IMR-90 (cell line): ENCODE results near the gene UCKL1. TPM values are rescaled to one million over a fixed set of nuclear protein-coding genes. Genes with fewer than 3 reads are reported as not detected.

Experiments used
- ATAC-seq: fragments of 200-7000 bp; cut with Tn5 transposase; 2 replicates; pipeline ENCODE4 v1.9.1; 2020; ENCODE audit warnings: low read depth, mild to moderate bottlenecking, moderate library complexity
- BruUV-seq: library from RNA; stranded (reverse); fragments of 400-500 nt; replicated peaks from 2 replicates; lab custom pipeline; 2021; lab: Mats Ljungman, UMichigan
- CTCF ChIA-PET: fragments of 300-600 bp; formaldehyde crosslinking; extraction: SDS; loops from one replicate; lab custom pipeline; 2021; ENCODE audit warnings: antibody characterized with exemption; lab: Yijun Ruan, JAX
- POLR2A ChIA-PET: fragments of 300-600 bp; sonication (Branson Sonifier 250); formaldehyde crosslinking; loops from one replicate; lab custom pipeline; 2022; ENCODE audit warnings: antibody characterized with exemption; ENCODE audit not compliant: unreplicated experiment; lab: Charles Lee
- DNase-seq: peaks from one replicate; pipeline ENCODE4 v3.0.0; 2013
- H2AFZ ChIP-seq: replicated peaks from 2 replicates; pipeline ENCODE3; 2013; ENCODE audit warnings: low read length, mild to moderate bottlenecking; ENCODE audit not compliant: poor library complexity
- H2AK5ac ChIP-seq: 2 replicates; pipeline ENCODE4 v1.6.1; 2013; ENCODE audit warnings: low read depth, low read length, inconsistent platforms
- H2AK9ac ChIP-seq: replicated peaks from 2 replicates; pipeline ENCODE3; 2013; ENCODE audit warnings: mild to moderate bottlenecking, low read depth, low read length, moderate library complexity; ENCODE audit not compliant: poor library complexity
- H2BK120ac ChIP-seq: 2 replicates; pipeline ENCODE4 v1.6.1; 2013; ENCODE audit warnings: low read depth, low read length, inconsistent platforms
- H2BK15ac ChIP-seq: 3 replicates; pipeline ENCODE4 v1.6.1; 2013; ENCODE audit warnings: low read depth, low read length, inconsistent platforms
- H2BK20ac ChIP-seq: 2 replicates; pipeline ENCODE4 v1.6.1; 2013; ENCODE audit warnings: low read depth, mild to moderate bottlenecking, inconsistent platforms, low read length, moderate library complexity
- H2BK5ac ChIP-seq: 2 replicates; pipeline ENCODE4 v1.6.1; 2013; ENCODE audit warnings: mild to moderate bottlenecking, low read depth, low read length, inconsistent platforms; ENCODE audit not compliant: poor library complexity, severe bottlenecking
- H3K14ac ChIP-seq: replicated peaks from 2 replicates; pipeline ENCODE4 v1.6.1; 2013; ENCODE audit warnings: low read depth, low read length, inconsistent platforms
- H3K18ac ChIP-seq: 2 replicates; pipeline ENCODE4 v1.6.1; 2013; ENCODE audit warnings: low read depth, low read length, control low read depth
- H3K23ac ChIP-seq: 2 replicates; pipeline ENCODE4 v1.6.1; 2013; ENCODE audit warnings: low read depth, low read length, inconsistent platforms
- H3K27ac ChIP-seq: 2 replicates; pipeline ENCODE4 v1.5.1; 2013; ENCODE audit warnings: mild to moderate bottlenecking, control low read depth, low read length; ENCODE audit not compliant: insufficient read depth
- H3K27me3 ChIP-seq: 2 replicates; pipeline ENCODE4 v1.6.1; 2013; ENCODE audit warnings: low read length; ENCODE audit not compliant: control insufficient read depth, insufficient read depth
- H3K36me3 ChIP-seq: 2 replicates; pipeline ENCODE4 v1.6.1; 2013; ENCODE audit warnings: low read length, mixed read lengths; ENCODE audit not compliant: control insufficient read depth, insufficient read depth
- H3K4ac ChIP-seq: 2 replicates; pipeline ENCODE4 v1.6.1; 2013; ENCODE audit warnings: low read depth, low read length, inconsistent platforms
- H3K4me1 ChIP-seq: 2 replicates; pipeline ENCODE4 v1.6.1; 2013; ENCODE audit warnings: low read length, mixed read lengths; ENCODE audit not compliant: control insufficient read depth, insufficient read depth
- H3K4me2 ChIP-seq: 2 replicates; pipeline ENCODE4 v1.6.1; 2013; ENCODE audit warnings: low read depth, mild to moderate bottlenecking, control low read depth, low read length, moderate library complexity
- H3K4me3 ChIP-seq: 2 replicates; pipeline ENCODE4 v1.5.1; 2013; ENCODE audit warnings: low read depth, mild to moderate bottlenecking, control low read depth, low read length, moderate library complexity; ENCODE audit not compliant: insufficient read depth
- H3K56ac ChIP-seq: 2 replicates; pipeline ENCODE4 v1.6.1; 2013; ENCODE audit warnings: low read length, inconsistent platforms; ENCODE audit not compliant: insufficient read depth; ENCODE audit errors: extremely low read depth
- H3K79me1 ChIP-seq, 2 experiments: 2 replicates each; pipeline ENCODE4 v1.6.1; 2013; ENCODE audit warnings: low read length in 2 of 2, inconsistent platforms in 1 of 2, low read depth in 1 of 2
- H3K9ac ChIP-seq: 2 replicates; pipeline ENCODE4 v1.6.1; 2013; ENCODE audit warnings: low read depth, low read length, control low read depth
- H3K9me1 ChIP-seq: 2 replicates; pipeline ENCODE4 v1.6.1; 2013; ENCODE audit warnings: low read length, inconsistent platforms; ENCODE audit not compliant: insufficient read depth
- H3K9me3 ChIP-seq: 2 replicates; pipeline ENCODE4 v1.6.1; 2013; ENCODE audit warnings: low read length; ENCODE audit not compliant: control insufficient read depth, insufficient read depth
- H4K20me1 ChIP-seq: 2 replicates; pipeline ENCODE4 v1.6.1; 2013; ENCODE audit warnings: low read length, inconsistent platforms; ENCODE audit not compliant: insufficient read depth
- H4K5ac ChIP-seq: 2 replicates; pipeline ENCODE4 v1.6.1; 2013; ENCODE audit warnings: mild to moderate bottlenecking, low read depth, low read length, control low read depth
- H4K8ac ChIP-seq, 2 experiments: 2 replicates each; pipeline ENCODE4 v1.6.1; 2013; ENCODE audit warnings: low read depth in 2 of 2, low read length in 2 of 2, control low read depth in 1 of 2, inconsistent platforms in 1 of 2
- H4K91ac ChIP-seq: 2 replicates; pipeline ENCODE4 v1.6.1; 2013; ENCODE audit warnings: low read depth, low read length, inconsistent platforms; ENCODE audit not compliant: insufficient read depth
- BHLHE40 ChIP-seq: fragments of 150-350 bp; IDR thresholded peaks from 2 replicates; pipeline ENCODE4 v1.6.1; 2016; ENCODE audit warnings: mild to moderate bottlenecking, low read depth, low read length
- CEBPB ChIP-seq: IDR thresholded peaks from 2 replicates; pipeline ENCODE4 v1.6.1; 2012; ENCODE audit warnings: low read depth, low read length, improper control_type of control experiment
- CHD1 ChIP-seq: IDR thresholded peaks from 2 replicates; pipeline ENCODE4 v1.6.1; 2012; ENCODE audit warnings: low read depth, low read length, improper control_type of control experiment
- ELK1 ChIP-seq: fragments of 150-350 bp; IDR thresholded peaks from 2 replicates; pipeline ENCODE4 v1.6.1; 2016; ENCODE audit warnings: low read depth, mild to moderate bottlenecking, low read length, moderate library complexity, borderline replicate concordance
- FOS ChIP-seq: fragments of 150-350 bp; IDR thresholded peaks from 2 replicates; pipeline ENCODE4 v1.6.1; 2016; ENCODE audit warnings: low read depth, low read length
- MAZ ChIP-seq: IDR thresholded peaks from 2 replicates; pipeline ENCODE4 v1.6.1; 2012; ENCODE audit warnings: low read depth, mild to moderate bottlenecking, low read length, improper control_type of control experiment, moderate library complexity, borderline replicate concordance
- MXI1 ChIP-seq: IDR thresholded peaks from 2 replicates; pipeline ENCODE4 v1.6.1; 2012; ENCODE audit warnings: low read depth, mild to moderate bottlenecking, low read length, moderate library complexity, borderline replicate concordance
- RCOR1 ChIP-seq: IDR thresholded peaks from 2 replicates; pipeline ENCODE4 v1.6.1; 2012; ENCODE audit warnings: mild to moderate bottlenecking, low read length, improper control_type of control experiment; ENCODE audit not compliant: insufficient replicate concordance
- RFX5 ChIP-seq: IDR thresholded peaks from 2 replicates; pipeline ENCODE4 v1.8.0; 2012; ENCODE audit warnings: low read depth, mild to moderate bottlenecking, low read length, moderate library complexity
- USF2 ChIP-seq: fragments of 150-350 bp; IDR thresholded peaks from 2 replicates; pipeline ENCODE4 v1.6.1; 2017; ENCODE audit warnings: mild to moderate bottlenecking, antibody characterized with exemption, low read length, low read depth
- WGBS, 2 experiments: methylation state at CpG; one replicate each; pipeline versions ENCODE4 v1.1.5 to v1.1.7; 2013; ENCODE audit warnings: missing lambda C conversion rate in 2 of 2; ENCODE audit not compliant: insufficient read length in 1 of 2; ENCODE audit errors: extremely low coverage in 2 of 2; 5-methylcytosine and 5-hydroxymethylcytosine counted together
- dilution Hi-C: fragments of 300-500 bp; cut with HindIII; formaldehyde crosslinking; loops from one replicate; pipeline ENCODE4 v1.14.3; 2018; ENCODE audit warnings: low sequenced_read_pairs; ENCODE audit not compliant: unreplicated experiment
- in situ Hi-C: fragments of 300-500 bp; cut with MboI; formaldehyde crosslinking; loops from 3 replicates; pipeline ENCODE4 v1.14.3; 2019; ENCODE audit warnings: low sequenced_read_pairs, inconsistent platforms, mixed read lengths
- intact Hi-C: fragments of 100-400 bp; cut with micrococcal nuclease; formaldehyde crosslinking; loops from 2 replicates; pipeline ENCODE4 v1.10.0; 2022
- polyA plus RNA-seq, 3 experiments: library from polyadenylated mRNA; depleted of rRNA; stranded (reverse); fragments of >200 nt; gene quantifications; 2 replicates each; pipeline ENCODE4 v1.2.3, GENCODE V29; 2012; ENCODE audit warnings: low replicate concordance in 1 of 3
- total RNA-seq: library from RNA; depleted of rRNA; stranded (reverse); fragments of >200 nt; gene quantifications from 2 replicates; pipeline ENCODE4 v1.2.3, GENCODE V29; 2012

Gene UCKL1
- total and polyA plus RNA-seq, 2 of the 4 experiments (the other 2 are of a cell fraction) = 16.7 to 54.7 TPM

- TF ChIP-seq CHD1 (no peak), MXI1 (no peak), RFX5 (no peak)
These were observed 22.4 kb upstream of the UCKL1 start (continued) for GRCh38 chr20:63978319-63979228.

- intact Hi-C loops = no loop called here
- H4K8ac ChIP-seq = peak overlapping the region in 1 of 2 experiments; percentile 49; a peak in 2 of 4 replicates
- no peak overlapping the region; the same call in 1 of the 2 replicates for H2BK20ac ChIP-seq
- 0 out of 2 replicates have a peak overlapping the region, but pooled peaks have one; percentile 19 for H3K14ac ChIP-seq
- no peak overlapping the region for H3K56ac ChIP-seq
- no peak overlapping the region for H4K5ac ChIP-seq
- in situ Hi-C loops = loop anchor here (10.0 kb wide), 1 partner anchor 443 kb away; the partner anchor contains the start of gene PTK6
- peak overlapping the region; percentile 84 for H2AK9ac ChIP-seq
- H3K4me2 ChIP-seq = peak overlapping the region; percentile 33
- CTCF ChIA-PET = no interaction called here
- POLR2A ChIA-PET = interaction anchor here (0.5 kb wide), 1 partner anchor 12 kb away, joined by 3 read pairs; no protein-coding TSS in a partner anchor
- H2AFZ ChIP-seq = peak overlapping the region; percentile 85
- H3K4me3 ChIP-seq = no peak overlapping the region
- peak overlapping the region; percentile 49; the same call in 1 of the 2 replicates for H3K4ac ChIP-seq
- 16% methylated on average over 5 of the region's 16 CpGs; no CpG with 5 or more reads in 1 of the 2 experiments for WGBS, 2 experiments
- peak overlapping the region; percentile 54 for H4K91ac ChIP-seq
- peaks cover under 1% of the 10 kb centered on the region; the same call in 1 of the 2 replicates for H3K36me3 ChIP-seq
- H3K79me1 ChIP-seq = peaks cover 12 to 24% of the 10 kb centered on the region in 2 experiments
- H3K27me3 ChIP-seq = no peaks in the 10 kb centered on the region
- H3K18ac ChIP-seq = no peak overlapping the region
- no peak overlapping the region; the same call in 1 of the 2 replicates for H3K27ac ChIP-seq
- no peak overlapping the region for H3K23ac ChIP-seq
- DNase-seq = peak; percentile 88
- TF ChIP-seq RCOR1 = peak; percentile 48
- no peak for TF ChIP-seq BHLHE40
- no peak for TF ChIP-seq ELK1
- peak; percentile 35; the same call in 1 of the 2 replicates for TF ChIP-seq MAZ
- no peak for TF ChIP-seq CEBPB
- peak; percentile 84 for TF ChIP-seq FOS
- peak; percentile 89 for TF ChIP-seq MXI1
- TF ChIP-seq USF2 = 0 out of 2 replicates have a peak, but pooled peaks have one; percentile 4
- dilution Hi-C loops = no loop called here
- H2BK120ac ChIP-seq = peak overlapping the region; percentile 35; the same call in 1 of the 2 replicates
- 0 out of 2 replicates have a peak, but pooled peaks cover 3% of the 10 kb centered on the region for H4K20me1 ChIP-seq
- peak overlapping the region; percentile 21 for H2BK5ac ChIP-seq
- ATAC-seq = peak; percentile 28
- no peak overlapping the region for H2BK15ac ChIP-seq
- H2AK5ac ChIP-seq = peak overlapping the region; percentile 81
- no peak overlapping the region for H3K9ac ChIP-seq
- no TSS peak for BruUV-seq
- H3K4me1 ChIP-seq = peaks cover 39% of the 10 kb centered on the region
- no peaks in the 10 kb centered on the region for H3K9me3 ChIP-seq
- H3K9me1 ChIP-seq = peaks cover 22% of the 10 kb centered on the region
These were observed 21.6 kb upstream of the UCKL1 start for GRCh38 chr20:63977739-63978276.
